Measurements from ENCODE around the gene THRA.

THRA gene

DNA sequence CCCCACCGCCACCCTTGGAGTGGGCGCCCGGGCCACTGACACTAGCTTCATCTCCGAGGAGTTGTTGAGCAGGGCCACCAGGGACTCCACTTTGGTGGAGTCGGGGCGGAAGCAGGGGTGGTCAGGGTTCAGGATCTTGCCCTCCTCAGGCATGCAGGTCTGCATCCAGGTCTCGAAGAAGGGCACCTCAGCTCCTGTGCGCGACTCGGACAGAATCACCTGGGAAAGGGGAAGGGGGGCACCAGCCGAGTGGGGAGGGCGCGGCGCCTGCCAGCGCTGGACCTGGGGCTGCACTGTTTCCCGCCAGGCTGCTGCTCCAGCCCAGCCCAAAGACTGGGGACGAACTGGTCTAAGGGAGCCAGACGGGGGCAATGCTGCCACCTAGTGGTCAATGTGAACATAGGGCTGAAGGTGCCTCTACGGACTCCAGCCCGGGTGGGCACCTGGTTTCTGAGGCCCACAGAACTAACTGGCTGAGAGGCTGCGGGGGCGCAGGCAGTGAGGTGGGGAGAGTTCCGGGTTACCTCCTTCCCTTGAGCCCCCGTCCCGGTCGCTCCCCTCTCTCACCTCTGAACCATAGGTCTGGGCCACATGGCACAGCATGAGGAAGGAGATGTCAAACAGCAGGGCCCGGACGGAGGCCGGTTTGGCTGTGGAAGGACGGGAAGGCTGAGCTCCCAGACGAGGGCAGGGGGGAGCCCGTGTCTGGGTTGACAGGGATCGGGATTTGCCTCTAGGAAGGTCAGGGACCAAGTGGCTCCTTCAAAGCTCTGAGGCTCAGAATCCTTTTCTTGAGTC is 35.8 kb upstream of the THRA start:
- peak; percentile 53 to 68 (median 53) for DNase-seq (ENCODE audit: low read depth in 3 of 3)

DNA sequence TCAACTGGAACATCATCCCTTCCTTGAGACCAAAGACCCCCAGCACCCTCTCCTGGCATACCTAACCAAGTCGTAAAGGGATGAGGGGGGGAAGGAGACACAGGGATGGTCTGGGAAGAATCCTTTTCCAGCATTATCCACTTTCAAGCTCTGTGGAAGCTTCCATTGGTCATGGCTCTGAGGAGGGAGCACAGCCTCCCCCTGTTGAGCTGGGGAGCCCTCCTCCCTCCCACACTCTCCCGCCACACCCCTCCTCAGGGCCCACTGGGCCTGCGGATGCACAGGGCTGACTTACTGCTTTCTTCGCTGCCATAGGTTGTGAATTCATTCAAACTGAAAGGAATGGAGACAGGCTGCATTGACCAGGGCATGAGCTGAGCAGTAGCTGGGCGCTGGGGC is 35.2 kb upstream of the THRA start:
- no peak for DNase-seq (ENCODE audit: low read depth in 3 of 3)

DNA sequence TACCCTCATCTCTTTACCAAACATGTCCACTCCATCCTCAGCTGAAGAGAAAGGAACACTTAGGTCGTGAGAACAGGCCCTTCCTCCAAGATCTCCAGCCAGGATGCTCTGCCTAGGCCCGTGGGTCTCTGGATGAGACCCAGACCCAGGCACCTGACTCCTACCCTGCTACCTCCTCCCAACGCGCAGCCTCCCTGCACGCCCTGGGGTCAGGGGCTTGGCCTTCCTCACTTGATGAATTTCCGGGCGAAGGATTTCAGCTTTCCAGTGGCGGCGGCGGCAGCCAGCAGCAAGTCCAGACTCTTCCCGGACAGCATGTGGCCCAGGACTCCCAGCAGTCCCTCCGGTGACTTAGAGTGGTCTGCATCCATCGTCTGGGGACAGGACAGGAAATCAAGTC is 34.2 kb upstream of the THRA start:
- DNase-seq (ENCODE audit: low read depth in 3 of 3) = no peak

DNA sequence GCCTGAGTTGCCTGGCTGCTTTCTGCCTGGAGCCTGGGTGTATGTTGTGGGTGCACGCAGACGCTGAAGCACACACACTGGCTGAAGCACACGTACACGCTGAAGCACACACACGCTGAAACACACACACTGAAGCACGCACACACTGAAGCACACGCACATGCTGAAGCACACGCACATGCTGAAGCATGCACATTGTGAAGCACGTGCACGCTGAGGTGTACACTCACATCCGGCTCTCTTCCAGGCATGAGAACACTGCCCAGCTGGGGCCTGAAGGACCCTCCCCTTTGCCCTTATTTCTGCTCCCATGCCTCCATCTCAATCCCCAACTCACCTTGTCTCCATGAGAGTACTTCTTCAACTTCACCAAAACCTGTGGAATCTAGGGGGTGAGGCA is 31.1 kb upstream of the THRA start:
- DNase-seq (ENCODE audit: low read depth in 3 of 3) = no peak

DNA sequence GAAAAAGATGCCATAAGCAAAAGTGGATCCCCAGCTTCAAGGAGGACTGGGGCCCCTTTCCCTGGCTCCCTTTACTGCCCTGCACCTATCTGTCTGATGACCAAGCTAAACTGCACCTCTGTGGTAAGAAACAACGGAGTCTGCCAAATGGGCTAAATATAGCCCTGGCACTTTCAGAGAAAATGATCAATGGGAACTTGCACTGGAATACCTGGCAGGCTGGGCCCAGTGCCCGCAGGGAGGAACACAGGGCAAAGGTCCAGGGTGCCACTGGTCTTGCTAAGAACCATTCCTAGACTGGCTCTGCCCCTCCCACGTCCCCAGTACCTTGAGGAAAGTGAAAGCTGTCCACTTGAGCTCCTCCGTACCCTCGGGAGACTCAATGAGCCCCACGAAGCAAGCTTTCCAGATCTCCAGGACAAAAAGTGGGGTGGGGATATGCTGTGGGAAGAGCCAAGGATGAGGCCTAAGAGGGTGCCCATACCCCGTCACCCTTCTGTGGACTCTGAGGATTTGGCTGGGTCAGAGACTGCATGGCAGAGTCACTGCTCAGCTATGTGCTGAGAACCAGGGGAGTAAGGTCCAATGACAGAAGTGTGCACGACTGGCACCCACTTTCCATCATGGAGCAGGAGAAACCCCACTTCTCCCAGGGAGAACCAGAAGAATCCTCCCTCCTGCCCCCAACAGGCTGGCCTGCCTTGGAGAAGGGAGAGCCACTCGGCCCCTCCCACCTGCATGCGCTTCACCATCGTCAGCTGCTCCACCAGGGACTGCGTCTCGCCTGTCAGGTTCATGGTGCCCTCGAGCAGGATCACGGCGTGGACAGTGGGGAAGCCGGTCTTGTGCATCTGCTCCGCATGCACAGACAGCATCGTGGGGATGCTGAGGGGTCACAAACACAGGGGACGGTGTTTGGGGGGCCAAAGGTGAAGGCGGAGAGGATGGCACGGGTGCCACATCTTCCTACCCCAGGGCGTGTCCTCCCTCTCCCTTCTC is 30.1 kb upstream of the THRA start:
- DNase-seq (ENCODE audit: low read depth in 3 of 3) = no peak

DNA sequence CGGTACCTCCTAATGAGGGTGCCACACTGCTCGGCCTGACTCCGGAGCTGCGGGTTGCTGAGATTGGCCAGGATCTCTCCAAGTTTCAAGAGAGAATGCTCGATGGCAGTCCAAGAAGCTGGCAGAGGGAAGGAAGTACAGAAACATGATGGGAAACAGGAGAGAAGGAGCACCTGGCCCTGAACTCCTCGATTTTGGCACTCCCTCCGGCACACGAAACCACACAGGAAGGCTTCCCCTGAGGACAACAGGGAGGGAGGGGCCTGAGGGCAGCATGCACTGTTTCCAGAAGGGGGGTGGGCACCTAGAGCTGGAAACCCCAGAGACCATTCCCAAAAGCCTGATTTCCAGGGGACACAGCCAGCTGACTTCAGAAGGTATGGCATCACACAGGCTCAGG is 29.4 kb upstream of the THRA start:
- no peak for DNase-seq (ENCODE audit: low read depth in 3 of 3)

DNA sequence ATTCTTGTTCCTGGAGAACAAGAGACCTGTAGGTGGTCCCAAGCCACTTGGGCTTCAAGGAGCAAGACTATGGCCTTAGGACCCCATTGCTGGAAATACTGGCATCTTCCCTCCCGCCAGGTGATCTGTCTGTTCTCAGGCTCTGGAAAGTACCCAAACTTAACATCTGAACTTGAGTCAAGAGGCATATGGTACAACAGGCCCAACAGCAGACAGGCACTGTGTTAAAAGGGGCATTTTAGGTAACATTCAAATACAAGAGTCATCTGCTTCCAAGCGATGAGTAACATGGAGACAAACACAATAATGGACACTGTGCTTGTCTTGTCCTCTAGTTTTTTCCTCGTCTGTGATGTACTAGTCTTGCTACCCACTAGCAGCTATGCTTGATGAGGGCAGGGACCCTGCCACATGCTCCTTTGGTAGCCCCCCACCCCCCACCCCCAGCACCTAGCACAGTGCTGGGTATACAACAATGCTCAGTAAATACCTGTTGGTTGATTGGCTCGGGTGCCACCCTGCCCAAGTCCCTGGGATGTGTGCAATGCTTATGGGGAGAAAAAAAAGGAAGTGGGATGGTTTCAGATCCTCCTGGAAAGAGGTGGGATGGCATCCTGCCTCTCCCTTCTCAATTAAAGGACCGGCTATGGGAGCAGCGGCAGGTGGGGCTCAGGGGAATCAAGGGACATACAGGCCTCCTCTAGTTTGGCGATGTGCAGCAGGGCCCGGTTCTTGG is 28.2 kb upstream of the THRA start:
- DNase-seq (ENCODE audit: low read depth in 3 of 3) = no peak

DNA sequence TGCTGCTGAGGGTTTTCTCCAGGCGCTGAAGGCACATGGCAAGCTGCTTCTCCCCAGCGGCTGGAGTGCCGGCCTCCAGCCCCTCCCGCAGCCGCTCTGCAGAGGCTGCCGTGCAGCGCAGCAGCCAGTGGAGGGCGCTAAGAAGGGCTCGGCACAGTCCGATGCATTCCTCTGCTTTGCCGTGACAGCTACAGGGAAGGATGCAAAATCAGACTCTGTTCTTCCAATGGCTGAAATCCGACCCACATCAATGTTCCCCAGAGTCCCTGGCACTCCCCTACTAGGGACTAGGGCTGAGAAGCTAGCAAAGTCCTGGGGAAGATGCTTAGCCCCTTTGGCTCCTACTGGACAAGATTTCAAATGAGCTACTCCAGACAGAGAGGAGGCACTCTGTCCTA is 27.6 kb upstream of the THRA start:
- DNase-seq (ENCODE audit: low read depth in 3 of 3) = no peak

DNA sequence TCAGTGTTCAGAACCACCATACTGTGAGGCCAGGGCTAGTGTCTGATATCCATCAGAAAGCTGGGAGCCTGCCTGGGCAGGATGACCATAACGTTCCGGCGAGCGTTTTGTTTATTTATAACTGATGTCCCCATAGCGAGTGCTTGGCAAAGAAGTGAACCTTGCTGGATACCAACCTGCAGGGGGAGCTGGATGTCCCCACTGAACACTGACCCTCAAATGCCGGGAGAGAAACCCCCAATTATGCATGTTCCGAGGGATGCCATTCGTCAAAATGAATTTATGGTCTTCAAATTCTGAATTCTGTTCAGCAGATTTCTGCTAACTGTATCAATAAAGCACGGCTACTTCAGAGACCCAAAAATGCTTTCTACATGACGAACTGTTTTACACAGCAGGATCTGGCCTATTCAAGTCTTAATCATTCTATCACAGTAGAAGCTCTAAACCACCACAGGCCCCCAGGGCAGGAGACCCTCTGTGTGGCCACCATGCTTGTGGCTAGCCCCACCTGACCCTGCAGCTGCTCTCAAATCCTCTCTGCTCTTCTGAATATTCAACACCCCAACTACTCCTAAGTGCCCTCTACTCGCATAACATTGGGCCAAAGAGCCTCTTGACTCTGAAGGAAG is 23.8 kb upstream of the THRA start:
- DNase-seq (ENCODE audit: low read depth in 3 of 3) = no peak

DNA sequence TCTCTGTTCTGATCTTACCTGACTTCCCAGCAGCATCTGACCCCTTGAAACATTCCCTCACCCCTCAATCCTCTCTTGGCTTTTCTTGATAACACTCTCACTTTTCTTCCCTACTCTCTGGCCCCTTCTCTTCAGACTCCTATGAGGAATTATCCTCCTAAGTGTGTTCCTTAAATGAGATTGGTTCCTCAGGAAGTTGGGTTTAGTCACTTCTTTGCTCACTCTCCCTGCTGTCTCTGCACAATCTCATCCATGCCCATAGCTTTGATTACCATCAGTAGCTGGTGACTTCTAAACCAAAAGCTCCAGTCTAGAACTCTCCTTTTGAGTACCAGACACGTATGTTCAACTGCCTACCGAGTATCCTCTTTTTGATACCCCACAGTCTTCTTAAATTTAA is 21.6 kb upstream of the THRA start:
- no peak for DNase-seq (ENCODE audit: low read depth in 3 of 3)

DNA sequence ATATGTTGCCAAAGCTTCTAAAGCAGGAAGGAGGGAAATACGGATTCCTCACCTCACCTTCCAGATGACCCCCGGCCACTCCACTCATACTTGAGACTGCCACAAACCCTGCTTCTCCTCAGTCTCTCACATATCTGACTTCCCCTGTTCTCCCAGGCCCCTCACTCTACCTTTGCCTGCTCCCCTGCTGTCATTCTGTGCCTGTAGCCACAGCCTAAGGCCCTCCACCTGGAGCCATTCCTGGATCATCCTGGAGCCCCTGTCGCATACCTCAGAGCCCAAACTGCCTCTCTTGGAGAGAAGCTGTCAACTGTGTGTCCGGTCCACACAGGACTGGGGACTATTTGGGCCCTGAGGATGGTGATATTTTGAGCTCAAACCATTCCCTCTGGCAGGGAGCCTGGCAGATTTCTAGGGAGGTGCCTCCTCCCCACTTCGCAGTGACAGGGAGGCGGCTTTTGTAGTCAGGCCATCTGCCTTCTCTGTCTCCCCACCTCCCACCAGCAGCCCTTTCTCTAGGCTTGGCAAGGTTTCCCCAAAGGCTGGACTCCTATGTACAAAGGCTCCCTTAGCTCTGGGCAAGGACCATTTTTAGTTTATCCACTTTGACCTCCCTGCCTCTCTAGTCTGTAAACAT is 6.3 kb upstream of the THRA start:
- no peak for DNase-seq (ENCODE audit: low read depth in 3 of 3)

DNA sequence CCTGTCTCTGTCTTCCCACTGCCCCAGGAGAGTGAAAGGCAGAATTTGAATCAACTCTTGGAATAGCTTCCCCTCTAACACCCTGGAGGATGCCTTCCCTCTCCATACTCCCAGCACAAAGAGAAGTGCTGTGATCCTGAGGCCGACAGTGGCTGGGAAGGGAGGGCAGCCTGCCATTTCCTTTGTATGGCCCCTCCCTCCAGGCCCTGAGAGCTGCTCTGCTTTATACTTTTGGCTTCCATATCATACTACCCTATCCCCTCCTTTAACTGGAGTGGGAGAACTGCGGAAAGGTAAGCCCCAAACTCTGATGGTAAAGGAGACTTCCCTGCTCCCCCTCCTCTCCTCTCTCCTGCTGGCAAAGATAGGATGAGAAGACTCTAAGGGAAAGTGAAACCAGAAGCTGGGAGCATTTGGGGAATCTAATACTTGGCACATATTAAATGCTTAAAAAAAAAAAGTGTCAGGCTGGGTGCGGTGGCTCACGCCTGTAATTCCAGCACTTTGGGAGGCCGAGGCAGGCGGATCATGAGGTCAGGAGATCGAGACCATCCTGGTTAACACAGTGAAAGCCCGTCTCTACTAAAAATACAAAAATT is 4.5 kb upstream of the THRA start:
- no peak for DNase-seq (ENCODE audit: low read depth in 3 of 3)

DNA sequence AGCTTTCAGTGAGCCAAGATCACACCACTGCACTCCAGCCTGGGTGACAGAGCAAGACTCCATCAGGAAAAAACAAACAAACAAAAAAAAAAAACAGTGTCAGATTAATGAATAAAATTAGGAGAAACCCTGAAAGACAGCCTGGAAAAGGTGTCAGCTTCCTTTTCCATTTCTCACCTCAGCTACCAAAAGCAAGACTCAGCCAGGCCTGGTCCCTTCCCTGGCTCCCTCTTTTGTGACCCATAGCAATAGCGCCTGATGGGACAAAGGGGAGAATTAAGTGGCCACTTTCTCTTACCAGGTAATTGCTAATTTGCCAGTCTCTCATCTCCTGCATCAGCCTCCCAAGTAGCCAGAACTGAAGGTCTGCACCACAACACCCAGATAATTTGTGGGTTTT is 3.9 kb upstream of the THRA start:
- no peak for DNase-seq (ENCODE audit: low read depth in 3 of 3)

DNA sequence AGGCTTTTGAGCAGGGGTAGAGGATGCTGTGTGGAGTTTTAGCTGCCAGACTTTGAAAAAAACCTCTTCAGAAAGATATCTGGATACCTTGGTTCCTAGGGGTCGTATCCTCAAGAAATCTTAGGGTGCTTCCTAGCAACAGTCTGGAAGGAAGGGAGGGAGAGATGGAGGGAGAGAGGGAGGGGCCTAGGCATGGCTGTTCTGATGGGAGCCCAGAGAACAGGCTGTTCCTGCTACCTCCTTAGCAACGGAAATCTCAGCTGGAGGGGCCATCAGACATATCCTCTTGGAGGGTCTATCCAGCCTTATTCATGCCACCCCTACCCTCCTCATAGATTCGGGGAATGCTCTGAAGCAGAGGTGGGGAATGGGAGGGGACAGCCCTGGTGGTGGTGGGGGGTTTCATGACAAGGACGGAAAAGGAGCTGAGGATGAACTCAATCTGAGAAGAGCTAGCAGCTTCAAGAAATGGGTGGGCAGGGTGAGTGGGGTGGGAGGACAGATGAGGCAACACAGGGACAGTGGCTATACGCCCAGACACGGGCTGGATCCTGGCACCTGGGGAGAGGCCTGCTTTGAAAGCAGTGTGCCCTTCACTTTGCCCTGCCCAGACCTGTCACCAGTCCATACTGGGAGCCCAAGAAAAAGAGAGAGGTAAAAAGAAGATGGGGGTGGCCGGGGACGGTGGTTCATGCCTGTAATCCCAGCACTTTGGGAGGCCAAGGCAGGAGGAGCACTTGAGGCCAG is 2.9 kb upstream of the THRA start:
- DNase-seq (ENCODE audit: low read depth in 3 of 3) = no peak

DNA sequence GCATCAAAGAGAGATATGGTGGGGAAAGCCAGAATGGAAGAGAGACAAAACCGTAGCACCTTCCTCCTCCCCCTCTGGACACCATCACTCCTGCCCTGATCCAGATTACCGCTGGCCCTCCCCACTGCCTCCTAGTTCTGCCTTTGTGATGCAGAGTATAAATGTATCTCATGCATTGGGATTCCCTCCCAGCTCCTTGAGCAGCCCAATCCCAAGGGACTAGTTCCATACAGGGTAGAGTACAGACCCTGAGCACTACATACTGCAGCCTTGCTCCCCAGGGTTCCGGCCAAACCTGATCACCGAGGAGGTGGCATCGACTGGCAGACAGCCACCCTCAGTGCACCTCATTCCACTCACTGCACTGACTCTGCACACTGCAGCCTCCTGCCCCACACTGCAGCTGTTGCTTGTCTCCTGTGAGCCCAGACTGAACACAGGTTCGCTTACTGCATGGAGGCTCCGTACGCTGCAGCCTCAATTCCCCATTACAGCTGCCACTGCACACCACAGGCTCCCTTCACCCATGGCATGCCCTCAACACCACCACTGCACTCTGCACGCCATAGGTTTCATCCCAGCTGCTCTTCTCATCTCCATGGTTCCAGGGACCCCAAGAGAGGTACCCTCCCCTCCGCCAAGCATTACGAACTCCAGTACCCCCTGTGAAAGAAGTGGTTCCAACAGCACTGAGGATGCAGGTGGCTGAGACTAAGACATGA is 1.7 kb upstream of the THRA start:
- DNase-seq (ENCODE audit: low read depth in 3 of 3) = no peak

DNA sequence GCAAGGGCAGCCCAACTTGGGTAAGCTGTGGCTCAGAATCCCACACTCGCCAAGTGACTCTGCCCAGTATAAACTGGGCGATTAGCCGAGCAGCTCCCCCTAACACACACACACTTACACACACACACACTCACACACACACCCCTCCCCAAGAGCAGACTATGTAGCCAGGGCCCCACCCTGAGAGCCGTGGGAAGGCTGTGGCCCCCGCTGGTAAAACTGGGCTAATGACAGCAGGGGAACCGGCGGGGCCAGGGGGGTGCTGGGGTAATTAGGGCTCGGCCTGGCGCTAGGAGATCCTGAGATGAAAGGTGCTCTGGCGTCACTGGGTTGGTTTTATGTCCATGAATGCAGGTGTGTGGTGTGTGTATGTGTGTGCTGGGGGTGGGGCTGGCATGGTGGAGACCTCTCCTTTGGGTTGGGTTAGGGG is 1.1 kb upstream of the THRA start:
- no peak for DNase-seq (ENCODE audit: low read depth in 3 of 3)

DNA sequence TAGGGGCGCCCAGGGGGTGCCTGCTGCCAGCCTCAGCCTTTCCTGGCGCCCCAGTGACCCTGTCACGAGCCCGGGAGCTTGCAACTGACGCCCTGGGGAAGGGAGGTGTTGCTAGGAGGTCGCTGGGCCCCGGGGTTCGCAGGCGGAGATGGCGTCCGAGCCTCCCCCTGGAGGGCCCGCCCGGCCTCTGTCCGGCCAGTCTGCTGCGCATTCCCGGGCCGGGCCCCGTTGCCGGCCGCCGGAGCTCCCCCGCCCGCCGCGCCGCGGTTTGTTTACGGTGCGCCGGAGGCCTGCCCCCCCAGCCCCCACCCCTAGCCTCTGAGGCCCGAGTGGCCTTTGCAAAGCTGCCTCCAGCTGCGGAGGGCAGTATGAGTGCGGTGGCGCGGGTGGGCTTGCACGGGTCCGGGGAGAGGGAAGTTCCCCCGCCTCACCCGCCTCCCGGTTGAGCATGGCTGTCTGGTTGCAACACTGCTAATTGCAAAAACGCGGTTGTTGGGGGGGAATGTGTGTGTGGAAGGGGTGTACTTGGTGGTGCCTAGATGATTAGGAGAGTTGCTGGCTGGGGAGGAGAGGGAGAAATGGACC is 514 bp downstream of the THRA start:
- no peak for DNase-seq (ENCODE audit: low read depth in 3 of 3)

DNA sequence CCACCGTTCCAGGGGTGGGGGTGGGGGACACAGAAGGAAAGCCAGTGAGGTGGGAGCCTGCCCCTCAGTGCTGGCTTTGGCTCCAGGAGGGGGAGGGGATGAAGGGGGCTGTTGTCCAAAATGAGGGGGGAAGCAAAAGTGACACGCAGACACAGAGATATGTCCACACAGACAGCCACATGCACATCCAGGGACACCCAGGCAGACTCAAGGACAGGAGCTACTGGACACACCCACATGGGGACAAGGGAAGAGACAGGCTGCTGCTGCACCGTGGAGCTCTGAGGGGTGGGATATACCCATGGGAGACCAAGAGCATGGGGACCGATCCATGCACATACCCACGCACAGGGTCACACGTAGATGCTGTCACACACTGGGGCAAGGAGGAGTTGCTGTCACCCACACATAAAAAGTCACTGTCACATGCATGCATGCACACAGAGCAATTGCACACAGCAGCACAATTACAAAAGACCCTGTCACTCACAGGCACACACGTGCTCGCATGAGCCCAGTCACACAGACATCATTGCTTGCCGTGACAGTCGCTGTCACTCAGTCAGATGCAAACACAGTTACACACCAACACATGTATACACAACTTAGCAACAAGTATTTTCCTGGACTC is 1.3 kb downstream of the THRA start:
- no peak for DNase-seq (ENCODE audit: low read depth in 3 of 3)

Measured in stimulated activated CD4-positive, alpha-beta T cell treated with anti-CD3 and anti-CD28 coated beads, TNF-alpha, amount 100 ng/mL, for 4 hours (primary cell).